AG04450 (cell line): Measurements from ENCODE around the gene EXOC4. TPM values are rescaled to one million over a fixed set of nuclear protein-coding genes. Genes with fewer than 3 reads are reported as not detected.

Experiments used
- CTCF ChIA-PET: fragments of 300-600, 350-600 bp; formaldehyde crosslinking; extraction: SDS; loops from one replicate; lab custom pipeline; 2022; ENCODE audit warnings: antibody characterized with exemption, inconsistent platforms; lab: Charles Lee
- POLR2A ChIA-PET: fragments of 350-600 bp; formaldehyde crosslinking; extraction: SDS; loops from one replicate; lab custom pipeline; 2021; ENCODE audit warnings: antibody characterized with exemption, inconsistent platforms; lab: Yijun Ruan, JAX
- DNase-seq: peaks from one replicate; pipeline ENCODE4 v3.0.0-alpha.2; 2011; ENCODE audit warnings: low read depth, low spot score
- H3K27ac ChIP-seq: one replicate; pipeline ENCODE4 v1.5.1; 2012; ENCODE audit warnings: low read depth, low read length, control low read depth
- H3K27me3 ChIP-seq: one replicate; pipeline ENCODE4 v1.6.0; 2012; ENCODE audit warnings: low read length; ENCODE audit not compliant: control insufficient read depth, insufficient read depth
- H3K4me3 ChIP-seq: 2 replicates; pipeline ENCODE4 v1.5.1; 2011; ENCODE audit warnings: mild to moderate bottlenecking, low read depth, low read length, control low read depth
- H3K9me3 ChIP-seq: 2 replicates; pipeline ENCODE4 v1.5.1; 2012; ENCODE audit warnings: low read length; ENCODE audit not compliant: control insufficient read depth, insufficient read depth
- polyA plus RNA-seq: library from polyadenylated mRNA; depleted of rRNA; stranded (reverse); fragments of >200 nt; gene quantifications from 2 replicates; pipeline ENCODE4 v1.2.3, GENCODE V29; 2011
- TF ChIP-seq, protein P1 (sequence below): IDR thresholded peaks from 2 replicates; pipeline ENCODE4 v1.5.1; 2011; ENCODE audit warnings: low read depth, low read length, control low read depth, inconsistent platforms

EXOC4 gene
- polyA plus RNA-seq, 1 experiment = 73.5 TPM

DNA sequence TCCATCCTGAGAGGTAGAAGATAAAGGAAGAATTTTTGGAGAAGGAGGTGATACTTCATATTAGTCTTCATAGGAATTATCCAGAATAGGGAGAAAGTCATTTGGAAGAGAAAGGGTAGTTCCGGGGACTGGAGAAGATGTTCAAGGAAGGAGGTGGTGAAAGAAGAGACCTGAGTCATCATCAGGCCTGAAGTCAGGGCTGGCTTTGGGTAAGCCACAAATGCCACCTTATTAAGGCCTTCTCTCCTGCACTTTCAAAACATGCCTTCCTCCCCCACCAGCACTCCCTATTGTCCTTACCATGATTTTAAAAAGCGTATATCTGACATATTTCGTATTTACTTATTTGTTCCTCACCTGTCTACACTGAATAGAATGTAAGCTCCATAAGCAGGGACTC, 762.1 kb downstream of the EXOC4 start:
- no peak for DNase-seq
- H3K4me3 ChIP-seq = no peak overlapping the region
- ChIA-PET POLR2A (no interaction called here), CTCF (interaction anchor here (0.7 to 1.6 kb wide), 3 partner anchors 406 to 1428 kb away, joined by 5 to 9 read pairs (median 7); no protein-coding TSS in a partner anchor)
- TF ChIP-seq, protein P1, sequence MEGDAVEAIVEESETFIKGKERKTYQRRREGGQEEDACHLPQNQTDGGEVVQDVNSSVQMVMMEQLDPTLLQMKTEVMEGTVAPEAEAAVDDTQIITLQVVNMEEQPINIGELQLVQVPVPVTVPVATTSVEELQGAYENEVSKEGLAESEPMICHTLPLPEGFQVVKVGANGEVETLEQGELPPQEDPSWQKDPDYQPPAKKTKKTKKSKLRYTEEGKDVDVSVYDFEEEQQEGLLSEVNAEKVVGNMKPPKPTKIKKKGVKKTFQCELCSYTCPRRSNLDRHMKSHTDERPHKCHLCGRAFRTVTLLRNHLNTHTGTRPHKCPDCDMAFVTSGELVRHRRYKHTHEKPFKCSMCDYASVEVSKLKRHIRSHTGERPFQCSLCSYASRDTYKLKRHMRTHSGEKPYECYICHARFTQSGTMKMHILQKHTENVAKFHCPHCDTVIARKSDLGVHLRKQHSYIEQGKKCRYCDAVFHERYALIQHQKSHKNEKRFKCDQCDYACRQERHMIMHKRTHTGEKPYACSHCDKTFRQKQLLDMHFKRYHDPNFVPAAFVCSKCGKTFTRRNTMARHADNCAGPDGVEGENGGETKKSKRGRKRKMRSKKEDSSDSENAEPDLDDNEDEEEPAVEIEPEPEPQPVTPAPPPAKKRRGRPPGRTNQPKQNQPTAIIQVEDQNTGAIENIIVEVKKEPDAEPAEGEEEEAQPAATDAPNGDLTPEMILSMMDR = no peak
- H3K9me3 ChIP-seq = no peaks in the 10 kb centered on the region
- no peak overlapping the region for H3K27ac ChIP-seq
- H3K27me3 ChIP-seq = no peaks in the 10 kb centered on the region

DNA sequence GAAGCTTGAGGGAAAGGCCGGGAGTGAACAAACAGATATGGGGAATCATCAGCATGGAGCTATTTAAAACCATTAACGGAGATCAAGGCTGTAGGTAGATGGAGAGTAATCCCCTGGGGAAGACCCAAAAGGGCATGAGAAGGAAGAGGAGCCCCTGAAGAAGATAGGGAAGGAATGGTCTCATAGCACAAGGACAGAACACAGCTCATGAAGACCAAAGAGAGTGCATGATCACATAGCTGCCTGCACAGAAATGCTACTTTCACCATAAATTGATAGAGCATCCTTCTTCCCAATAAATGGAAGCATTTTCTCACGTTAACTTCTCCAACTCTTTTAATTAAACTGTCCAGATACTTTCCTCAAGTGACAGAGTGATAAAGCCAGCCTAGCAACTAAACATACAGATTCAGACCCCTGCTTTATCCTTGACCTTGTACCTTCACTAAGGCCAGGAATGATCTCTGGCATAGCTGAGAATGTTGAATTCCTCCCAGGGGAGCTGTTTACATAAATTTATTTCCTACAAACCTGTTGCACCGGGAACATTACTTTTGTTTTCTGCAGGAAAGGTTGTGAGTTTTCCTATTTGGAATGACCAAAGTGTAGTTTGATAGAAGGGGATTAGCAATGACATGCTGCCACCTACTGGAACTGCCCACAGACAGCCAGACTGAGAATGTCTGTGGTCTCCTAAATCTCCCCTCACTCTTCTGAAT, 763.5 kb downstream of the EXOC4 start:
- Histone ChIP-seq H3K27ac (no peak overlapping the region), H3K4me3 (no peak overlapping the region), H3K27me3 (no peaks in the 10 kb centered on the region), H3K9me3 (no peaks in the 10 kb centered on the region)
- no peak for DNase-seq
- TF ChIP-seq, protein P1 = peak; percentile 81
- POLR2A ChIA-PET = no interaction called here
- CTCF ChIA-PET = interaction anchor here (0.9 to 1.6 kb wide), 20 partner anchors 9 to 1436 kb away, joined by 3 to 11 read pairs (median 3); no protein-coding TSS in a partner anchor

DNA sequence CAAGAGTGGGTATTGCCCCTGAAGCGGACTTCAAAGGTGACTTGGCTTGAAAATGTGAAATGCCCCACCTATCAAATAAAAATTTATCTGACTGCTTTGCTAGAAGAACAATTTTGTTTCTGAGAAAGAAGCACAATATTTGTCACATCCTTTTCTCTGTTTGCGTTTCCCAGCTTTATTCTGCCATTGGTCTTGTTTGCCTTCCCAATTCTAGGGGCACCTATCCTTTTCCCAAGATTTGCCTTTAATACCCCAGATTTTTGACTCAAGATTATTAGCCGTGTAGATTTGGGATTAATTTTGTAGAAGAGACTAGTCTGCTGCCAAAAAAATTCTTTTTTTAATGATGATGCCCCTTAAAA, 764.0 kb downstream of the EXOC4 start:
- no peaks in the 10 kb centered on the region for H3K27me3 ChIP-seq
- no peak overlapping the region for H3K27ac ChIP-seq
- no peak for DNase-seq
- no peak overlapping the region for H3K4me3 ChIP-seq
- TF ChIP-seq, protein P1 = no peak
- POLR2A ChIA-PET = no interaction called here
- CTCF ChIA-PET = interaction anchor here (0.8 to 1.4 kb wide), 12 partner anchors 8 to 1436 kb away, joined by 3 to 11 read pairs (median 4); partner anchors contain the start of gene LRGUK
- no peaks in the 10 kb centered on the region for H3K9me3 ChIP-seq

DNA sequence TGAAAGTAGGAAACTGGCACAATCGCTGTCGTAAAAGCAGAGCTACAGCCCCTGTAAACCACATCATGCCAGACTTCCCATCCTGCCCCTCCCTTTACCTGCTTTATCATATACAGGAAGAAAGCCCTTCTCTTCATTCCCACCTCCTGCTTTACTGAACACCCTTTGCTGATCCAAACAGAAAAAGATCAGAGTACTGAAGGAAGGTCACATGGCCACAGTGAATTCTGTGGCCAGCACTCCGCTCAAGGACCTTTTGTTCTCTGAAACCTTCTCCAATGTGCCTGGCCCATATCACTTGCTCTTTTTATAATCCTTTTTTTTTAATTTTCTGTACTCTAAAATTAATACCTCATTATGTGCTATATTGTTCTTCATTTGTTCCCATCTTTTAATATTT, 765.4 kb downstream of the EXOC4 start:
- ChIA-PET CTCF (interaction anchor here (0.8 to 1.4 kb wide), 2 partner anchors 20 to 109 kb away, joined by 3 read pairs; partner anchors contain the start of gene LRGUK), POLR2A (no interaction called here)
- H3K9me3 ChIP-seq = no peaks in the 10 kb centered on the region
- no peaks in the 10 kb centered on the region for H3K27me3 ChIP-seq
- DNase-seq = no peak
- TF ChIP-seq, protein P1 = no peak
- no peak overlapping the region for H3K4me3 ChIP-seq
- no peak overlapping the region for H3K27ac ChIP-seq

DNA sequence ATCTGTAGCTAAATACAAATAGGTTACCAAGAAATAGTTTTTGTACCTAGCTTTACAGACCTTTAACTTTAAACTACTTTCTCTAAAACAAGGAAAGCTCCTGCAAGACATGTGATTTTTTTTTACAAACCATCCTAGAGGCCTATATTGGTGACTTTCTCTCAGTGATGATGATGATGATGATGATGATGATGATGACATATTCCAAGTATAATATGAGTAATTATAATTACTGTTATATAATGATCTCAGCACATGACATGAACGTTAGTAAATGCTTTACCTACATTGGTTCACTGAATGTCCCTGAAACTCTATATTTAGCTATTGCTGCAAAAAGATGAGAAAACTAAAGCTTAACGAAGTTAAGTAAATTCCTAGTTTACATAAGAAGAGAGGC, 766.4 kb downstream of the EXOC4 start:
- no peaks in the 10 kb centered on the region for H3K27me3 ChIP-seq
- ChIA-PET CTCF (interaction anchor here (1.2 kb wide), 1 partner anchor 1309 kb away, joined by 3 read pairs; no protein-coding TSS in a partner anchor), POLR2A (no interaction called here)
- H3K4me3 ChIP-seq = no peak overlapping the region
- H3K9me3 ChIP-seq = no peaks in the 10 kb centered on the region
- no peak overlapping the region for H3K27ac ChIP-seq
- DNase-seq = no peak
- TF ChIP-seq, protein P1 = no peak
